Measurements from ENCODE around the gene CCDC171. TPM values are rescaled to one million over a fixed set of nuclear protein-coding genes. Genes with fewer than 3 reads are reported as not detected.

Gene CCDC171
- 3.7 TPM for polyA plus RNA-seq
- long read RNA-seq, donor 1, result 0 reads
- long read RNA-seq, donor 2, result 0 reads
- long read RNA-seq, donor 3, result 0 reads
- long read RNA-seq, donor 4, result 0 reads
- long read RNA-seq, donor 5, result 0 reads
- long read RNA-seq, donor 6, result 0 reads
- long read RNA-seq, donor 7, result 0 reads
- long read RNA-seq, donor 8, result 0 reads
- long read RNA-seq, donor 9, result 0 reads
- long read RNA-seq, donor 10, result 0 reads
- long read RNA-seq, donor 11, result 0 reads

- Histone ChIP-seq H3K27ac (ENCODE audit: low read length) (peak within 1 kb of the TSS; percentile 91), H3K4me3 (ENCODE audit: low read length) (peak within 1 kb of the TSS; percentile 77), H3K27me3 (ENCODE audit: control insufficient read depth, insufficient read depth, low read length) (peaks cover 2% of the 10 kb centered on the region), H3K4me1 (ENCODE audit: control insufficient read depth, insufficient read depth, low read length) (peaks cover 4% of the 10 kb centered on the region), H3K9me3 (ENCODE audit: control insufficient read depth, low read depth, low read length) (no peaks in the 10 kb centered on the region), H3K36me3 (ENCODE audit: control insufficient read depth, insufficient read depth, low read length) (no peaks in the 10 kb centered on the region)
- no CpG with 5 or more reads among the region's 65 CpGs for whole genome bisulfite sequencing (ENCODE audit: insufficient coverage, low lambda C conversion rate)
- peak; percentile 96 to 97 for DNase-seq
Observed at GRCh38 chr9:15552636-15553527, at the start of gene CCDC171. CCDC171 (plus strand) TSS chr9:15553043; CDS start chr9:15564089, 11,046 bp downstream.

- Histone ChIP-seq H3K27ac (ENCODE audit: low read length) (no peak overlapping the region), H3K9me3 (ENCODE audit: control insufficient read depth, low read depth, low read length) (no peaks in the 10 kb centered on the region), H3K27me3 (ENCODE audit: control insufficient read depth, insufficient read depth, low read length) (no peaks in the 10 kb centered on the region), H3K4me1 (ENCODE audit: control insufficient read depth, insufficient read depth, low read length) (no peaks in the 10 kb centered on the region), H3K36me3 (ENCODE audit: control insufficient read depth, insufficient read depth, low read length) (peaks cover 20% of the 10 kb centered on the region), H3K4me3 (ENCODE audit: low read length) (no peak overlapping the region)
- DNase-seq, result no peak
- WGBS (ENCODE audit: insufficient coverage, low lambda C conversion rate), result no CpG with 5 or more reads among the region's 3 CpGs
Observed at GRCh38 chr9:15505921-15506320, 46.9 kb upstream of the CCDC171 start.

GRCh38 chr9:15509931-15510788 is 42.7 kb upstream of the CCDC171 start:
- H3K27me3 ChIP-seq (ENCODE audit: control insufficient read depth, insufficient read depth, low read length), result no peaks in the 10 kb centered on the region
- H3K4me3 ChIP-seq (ENCODE audit: low read length), result peak overlapping the region; percentile 92
- peaks cover 5% of the 10 kb centered on the region for H3K36me3 ChIP-seq (ENCODE audit: control insufficient read depth, insufficient read depth, low read length)
- no peaks in the 10 kb centered on the region for H3K4me1 ChIP-seq (ENCODE audit: control insufficient read depth, insufficient read depth, low read length)
- DNase-seq, result peak; percentile 8 to 27
- H3K27ac ChIP-seq (ENCODE audit: low read length), result peak overlapping the region; percentile 86
- 0% methylated on average over 2 of the region's 76 CpGs for WGBS (ENCODE audit: insufficient coverage, low lambda C conversion rate)
- no peaks in the 10 kb centered on the region for H3K9me3 ChIP-seq (ENCODE audit: control insufficient read depth, low read depth, low read length)

GRCh38 chr9:15510789-15511575 is 41.9 kb upstream of the CCDC171 start, which contains the start of gene PSIP1:
PSIP1 (minus strand) TSS chr9:15510970; CDS start chr9:15510188, 782 bp downstream.
- no peaks in the 10 kb centered on the region for H3K27me3 ChIP-seq (ENCODE audit: control insufficient read depth, insufficient read depth, low read length)
- H3K36me3 ChIP-seq (ENCODE audit: control insufficient read depth, insufficient read depth, low read length), result peaks cover 3% of the 10 kb centered on the region
- H3K27ac ChIP-seq (ENCODE audit: low read length), result peak within 1 kb of the TSS; percentile 86
- peak; percentile 64 to 89 for DNase-seq
- WGBS (ENCODE audit: insufficient coverage, low lambda C conversion rate), result 0% methylated on average over 1 of the region's 72 CpGs
- H3K9me3 ChIP-seq (ENCODE audit: control insufficient read depth, low read depth, low read length), result no peaks in the 10 kb centered on the region
- peak within 1 kb of the TSS; percentile 92 for H3K4me3 ChIP-seq (ENCODE audit: low read length)
- H3K4me1 ChIP-seq (ENCODE audit: control insufficient read depth, insufficient read depth, low read length), result no peaks in the 10 kb centered on the region

- Histone ChIP-seq H3K36me3 (ENCODE audit: control insufficient read depth, insufficient read depth, low read length) (no peaks in the 10 kb centered on the region), H3K27ac (ENCODE audit: low read length) (no peak overlapping the region), H3K4me3 (ENCODE audit: low read length) (no peak overlapping the region), H3K4me1 (ENCODE audit: control insufficient read depth, insufficient read depth, low read length) (no peaks in the 10 kb centered on the region), H3K27me3 (ENCODE audit: control insufficient read depth, insufficient read depth, low read length) (no peaks in the 10 kb centered on the region), H3K9me3 (ENCODE audit: control insufficient read depth, low read depth, low read length) (no peaks in the 10 kb centered on the region)
- DNase-seq, result no peak
- 100% methylated on average over 1 of the region's 1 CpG for WGBS (ENCODE audit: insufficient coverage, low lambda C conversion rate)
Observed at GRCh38 chr9:15512204-15512603, 40.6 kb upstream of the CCDC171 start.

GRCh38 chr9:15512889-15513288 is 40.0 kb upstream of the CCDC171 start:
- Histone ChIP-seq H3K27ac (ENCODE audit: low read length) (no peak overlapping the region), H3K4me3 (ENCODE audit: low read length) (no peak overlapping the region), H3K36me3 (ENCODE audit: control insufficient read depth, insufficient read depth, low read length) (no peaks in the 10 kb centered on the region), H3K4me1 (ENCODE audit: control insufficient read depth, insufficient read depth, low read length) (no peaks in the 10 kb centered on the region), H3K27me3 (ENCODE audit: control insufficient read depth, insufficient read depth, low read length) (no peaks in the 10 kb centered on the region), H3K9me3 (ENCODE audit: control insufficient read depth, low read depth, low read length) (no peaks in the 10 kb centered on the region)
- no CpG with 5 or more reads among the region's 3 CpGs for WGBS (ENCODE audit: insufficient coverage, low lambda C conversion rate)
- DNase-seq, result no peak

- no peak for DNase-seq
Observed at GRCh38 chr9:15513335-15513734, 39.5 kb upstream of the CCDC171 start.

GRCh38 chr9:15519831-15520230 is 33.0 kb upstream of the CCDC171 start:
- Histone ChIP-seq H3K4me3 (ENCODE audit: low read length) (no peak overlapping the region), H3K9me3 (ENCODE audit: control insufficient read depth, low read depth, low read length) (no peaks in the 10 kb centered on the region), H3K36me3 (ENCODE audit: control insufficient read depth, insufficient read depth, low read length) (no peaks in the 10 kb centered on the region), H3K4me1 (ENCODE audit: control insufficient read depth, insufficient read depth, low read length) (no peaks in the 10 kb centered on the region), H3K27ac (ENCODE audit: low read length) (no peak overlapping the region), H3K27me3 (ENCODE audit: control insufficient read depth, insufficient read depth, low read length) (no peaks in the 10 kb centered on the region)
- no peak for DNase-seq
- WGBS (ENCODE audit: insufficient coverage, low lambda C conversion rate), result 86% methylated on average over 2 of the region's 2 CpGs

More at GRCh38 chr9:15513335-15513734, 39.5 kb upstream of the CCDC171 start:
- WGBS (ENCODE audit: insufficient coverage, low lambda C conversion rate), result no CpG with 5 or more reads among the region's 1 CpG
- H3K9me3 ChIP-seq (ENCODE audit: control insufficient read depth, low read depth, low read length), result no peaks in the 10 kb centered on the region
- no peaks in the 10 kb centered on the region for H3K4me1 ChIP-seq (ENCODE audit: control insufficient read depth, insufficient read depth, low read length)
- H3K27me3 ChIP-seq (ENCODE audit: control insufficient read depth, insufficient read depth, low read length), result no peaks in the 10 kb centered on the region
- no peak overlapping the region for H3K4me3 ChIP-seq (ENCODE audit: low read length)
- H3K36me3 ChIP-seq (ENCODE audit: control insufficient read depth, insufficient read depth, low read length), result no peaks in the 10 kb centered on the region
- no peak overlapping the region for H3K27ac ChIP-seq (ENCODE audit: low read length)

GRCh38 chr9:15521254-15521653 is 31.6 kb upstream of the CCDC171 start:
- no peak overlapping the region for H3K4me3 ChIP-seq (ENCODE audit: low read length)
- no peaks in the 10 kb centered on the region for H3K36me3 ChIP-seq (ENCODE audit: control insufficient read depth, insufficient read depth, low read length)
- H3K9me3 ChIP-seq (ENCODE audit: control insufficient read depth, low read depth, low read length), result no peaks in the 10 kb centered on the region
- no peaks in the 10 kb centered on the region for H3K4me1 ChIP-seq (ENCODE audit: control insufficient read depth, insufficient read depth, low read length)
- DNase-seq, result no peak
- no peak overlapping the region for H3K27ac ChIP-seq (ENCODE audit: low read length)
- H3K27me3 ChIP-seq (ENCODE audit: control insufficient read depth, insufficient read depth, low read length), result no peaks in the 10 kb centered on the region
- WGBS (ENCODE audit: insufficient coverage, low lambda C conversion rate), result no CpG with 5 or more reads among the region's 8 CpGs
